GM23338 (cell line): ENCODE data around the gene SBF2. TPM values are rescaled to one million over a fixed set of nuclear protein-coding genes. Genes with fewer than 3 reads are reported as not detected.

ENCODE experiments used
- ATAC-seq: fragments of 200-7000 bp; cut with Tn5 transposase; 3 replicates; pipeline ENCODE4 v1.9.1; 2020
- DNase-seq: peaks from one replicate; pipeline ENCODE4 v3.0.0-alpha.2; 2015; ENCODE audit warnings: low spot score
- H2AFZ ChIP-seq: fragments of 200-600 bp; sonication (generic); 2 replicates; pipeline ENCODE4 v1.8.0; 2016; ENCODE audit warnings: antibody characterized with exemption, mild to moderate bottlenecking, moderate library complexity
- H3F3A ChIP-seq: fragments of 200-600 bp; sonication (generic); replicated peaks from 2 replicates; pipeline ENCODE4 v1.8.0; 2017; ENCODE audit warnings: antibody characterized with exemption, mixed run types, low read depth
- H3K27ac ChIP-seq: fragments of 200-600 bp; sonication (generic); 2 replicates; pipeline ENCODE4 v1.6.1; 2016; ENCODE audit warnings: low read depth
- H3K27me3 ChIP-seq: fragments of 200-600 bp; sonication (generic); 2 replicates; pipeline ENCODE4 v1.8.0; 2016; ENCODE audit warnings: mild to moderate bottlenecking, mixed run types, moderate library complexity; ENCODE audit not compliant: insufficient read depth
- H3K36me3 ChIP-seq: fragments of 200-600 bp; sonication (generic); 2 replicates; pipeline ENCODE4 v1.8.0; 2016; ENCODE audit warnings: mild to moderate bottlenecking; ENCODE audit not compliant: insufficient read depth
- H3K4me1 ChIP-seq: fragments of 200-600 bp; sonication (generic); 2 replicates; pipeline ENCODE4 v1.8.0; 2016; ENCODE audit warnings: mild to moderate bottlenecking, moderate library complexity; ENCODE audit not compliant: insufficient read depth
- H3K4me2 ChIP-seq: fragments of 200-600 bp; sonication (generic); 2 replicates; pipeline ENCODE4 v1.7.1; 2017; ENCODE audit warnings: mixed run types
- H3K4me3 ChIP-seq: fragments of 200-600 bp; sonication (generic); 2 replicates; pipeline ENCODE4 v1.6.1; 2016; ENCODE audit warnings: mixed run types
- H3K79me2 ChIP-seq: fragments of 200-600 bp; sonication (generic); replicated peaks from 2 replicates; pipeline ENCODE4 v1.8.0; 2017; ENCODE audit warnings: mild to moderate bottlenecking; ENCODE audit not compliant: insufficient read depth
- H3K9me2 ChIP-seq: fragments of 200-600 bp; sonication (generic); 2 replicates; pipeline ENCODE4 v1.8.0; 2017; ENCODE audit not compliant: insufficient read depth
- H4K20me1 ChIP-seq: fragments of 200-600 bp; sonication (generic); replicated peaks from 2 replicates; pipeline ENCODE4 v1.8.0; 2017; ENCODE audit warnings: mild to moderate bottlenecking; ENCODE audit not compliant: insufficient read depth
- H3K27ac Mint-ChIP-seq: 2 replicates; pipeline ENCODE4 v1.8.0; 2020; ENCODE audit warnings: inconsistent platforms, mild to moderate bottlenecking, moderate library complexity, mixed read lengths
- H3K27me3 Mint-ChIP-seq: 3 replicates; pipeline ENCODE4 v1.8.0; 2022; ENCODE audit warnings: low read depth, mild to moderate bottlenecking, moderate library complexity, mixed read lengths, inconsistent platforms; ENCODE audit not compliant: insufficient read depth, poor library complexity
- H3K36me3 Mint-ChIP-seq: 3 replicates; pipeline ENCODE4 v1.8.0; 2021; ENCODE audit warnings: low read depth, mild to moderate bottlenecking, inconsistent platforms, moderate library complexity, mixed read lengths
- H3K4me1 Mint-ChIP-seq: 3 replicates; pipeline ENCODE4 v1.8.0; 2020; ENCODE audit warnings: mild to moderate bottlenecking, inconsistent platforms, mixed read lengths
- H3K4me3 Mint-ChIP-seq: 3 replicates; pipeline ENCODE4 v1.8.0; 2021; ENCODE audit warnings: moderate library complexity, mild to moderate bottlenecking, inconsistent platforms, mixed read lengths
- H3K9me3 Mint-ChIP-seq: 3 replicates; pipeline ENCODE4 v1.8.0; 2020; ENCODE audit warnings: moderate library complexity, mild to moderate bottlenecking, inconsistent platforms, mixed read lengths
- CREB1 ChIP-seq: fragments of 250-450 bp; sonication (Bioruptor Pico); IDR thresholded peaks from 2 replicates; pipeline ENCODE4 v1.5.0; 2020; ENCODE audit warnings: low read depth, mild to moderate bottlenecking, moderate library complexity
- EZH2 ChIP-seq: fragments of 200-600 bp; sonication (generic); IDR thresholded peaks from one replicate; pipeline ENCODE4 v1.8.0; 2017; ENCODE audit warnings: antibody characterized with exemption, mild to moderate bottlenecking, low read depth; ENCODE audit not compliant: unreplicated experiment
- EZH2phosphoT487 ChIP-seq: fragments of 200-600 bp; sonication (generic); IDR thresholded peaks from one replicate; pipeline ENCODE4 v1.8.1; 2018; ENCODE audit warnings: antibody characterized with exemption; ENCODE audit not compliant: unreplicated experiment
- JUNB ChIP-seq: IDR thresholded peaks from one replicate; pipeline ENCODE4 v1.6.1; 2016; ENCODE audit warnings: antibody characterized with exemption; ENCODE audit not compliant: unreplicated experiment
- NANOG ChIP-seq: IDR thresholded peaks from 2 replicates; pipeline ENCODE4 v1.6.1; 2016; ENCODE audit warnings: antibody characterized with exemption, borderline replicate concordance
- POLR2AphosphoS5 ChIP-seq: IDR thresholded peaks from 2 replicates; pipeline ENCODE4 v1.6.1; 2016; ENCODE audit warnings: antibody characterized with exemption, low read depth
- STAT1 ChIP-seq: IDR thresholded peaks from one replicate; pipeline ENCODE4 v1.6.1; 2016; ENCODE audit warnings: antibody characterized with exemption; ENCODE audit not compliant: unreplicated experiment
- ZNF114 ChIP-seq: fragments of 250-450 bp; sonication (Bioruptor Pico); IDR thresholded peaks from 2 replicates; pipeline ENCODE4 v1.5.0; 2020; ENCODE audit warnings: mild to moderate bottlenecking, moderate library complexity
- ZNF331 ChIP-seq: fragments of 250-450 bp; sonication (Bioruptor Pico); IDR thresholded peaks from 2 replicates; pipeline ENCODE4 v1.5.0; 2020; ENCODE audit warnings: low read depth, mild to moderate bottlenecking, moderate library complexity
- polyA plus RNA-seq: library from polyadenylated mRNA; unstranded; fragments of >200 nt; fragmentation: Nextera tagmentation; extraction: Ambion mirVana; gene quantifications from 2 replicates; pipeline ENCODE4 v1.2.1, GENCODE V29; 2016
- total RNA-seq: library from RNA; depleted of rRNA; stranded (reverse); fragments of >200 nt; shearing (Covaris generic); gene quantifications from 2 replicates; pipeline ENCODE4 v1.2.3, GENCODE V29; 2014
- TF ChIP-seq, protein P1 (sequence below), 2 experiments: fragments of 200-600 bp in 1 of 2; sonication (generic) in 1 of 2; conservative IDR thresholded peaks; 2 replicates each; pipeline versions ENCODE4 v1.5.1 to v1.6.1; 2016 to 2017; ENCODE audit warnings: antibody characterized with exemption in 2 of 2, low read depth in 2 of 2, mild to moderate bottlenecking in 2 of 2, moderate library complexity in 1 of 2
- TF ChIP-seq, protein P2 (sequence below): fragments of 250-450 bp; sonication (Bioruptor Pico); IDR thresholded peaks from 2 replicates; pipeline ENCODE4 v1.5.0; 2020; ENCODE audit warnings: mild to moderate bottlenecking, moderate library complexity
- TF ChIP-seq, protein P3 (sequence below): IDR thresholded peaks from one replicate; pipeline ENCODE4 v1.6.1; 2018; ENCODE audit warnings: antibody characterized with exemption; ENCODE audit not compliant: unreplicated experiment
- TF ChIP-seq, protein P4 (sequence below): IDR thresholded peaks from 2 replicates; pipeline ENCODE4 v1.6.1; 2016; ENCODE audit warnings: antibody characterized with exemption

The SBF2 gene
- total and polyA plus RNA-seq, 2 experiments from 2014 or later: 25.6 to 53.5 TPM

DNA sequence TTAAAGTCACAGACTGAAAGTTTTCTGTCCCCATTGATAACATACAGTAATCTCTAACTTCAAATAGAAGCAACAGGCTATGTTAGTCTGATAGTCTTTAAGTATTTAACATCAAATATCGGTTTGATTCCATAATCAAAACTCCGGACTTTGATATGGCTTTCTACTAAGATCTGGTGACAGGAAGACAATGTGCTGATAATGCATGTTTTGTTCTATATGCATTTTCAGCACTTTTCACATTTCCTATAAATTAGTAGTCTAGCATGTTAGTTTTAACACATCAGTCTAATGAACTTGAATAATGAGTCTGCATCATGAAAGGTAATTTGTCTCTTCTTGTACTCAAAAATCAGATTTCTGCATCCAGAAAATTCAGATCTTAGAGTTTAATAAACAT lies 252.7 kb downstream of the SBF2 start:
- Histone ChIP-seq H2AFZ (no peak overlapping the region), H3K4me2 (no peak overlapping the region), H3F3A (no peaks in the 10 kb centered on the region), H3K36me3 (peaks cover 16% of the 10 kb centered on the region; the same call in 1 of the 2 replicates), H3K27me3 (no peaks in the 10 kb centered on the region), H3K79me2 (0 out of 2 replicates have a peak, but pooled peaks cover 6% of the 10 kb centered on the region), H4K20me1 (no peaks in the 10 kb centered on the region), H3K4me3 (no peak overlapping the region), H3K4me1 (no peaks in the 10 kb centered on the region), H3K27ac (no peak overlapping the region), H3K9me2 (no peaks in the 10 kb centered on the region)
- Mint-ChIP-seq H3K36me3 (peaks cover 36% of the 10 kb centered on the region), H3K9me3 (peaks cover 31% of the 10 kb centered on the region), H3K27me3 (no peaks in the 10 kb centered on the region), H3K4me3 (no peak overlapping the region), H3K4me1 (peaks cover 3% of the 10 kb centered on the region; the same call in 1 of the 3 replicates), H3K27ac (no peak overlapping the region)
- TF ChIP-seq STAT1 (no peak), EZH2 (no peak), NANOG (no peak), ZNF114 (CRISPR knock-in tag) (no peak), EZH2phosphoT487 (no peak), POLR2AphosphoS5 (no peak), CREB1 (CRISPR knock-in tag) (no peak), JUNB (no peak), ZNF331 (no peak)
- TF ChIP-seq, protein P1, sequence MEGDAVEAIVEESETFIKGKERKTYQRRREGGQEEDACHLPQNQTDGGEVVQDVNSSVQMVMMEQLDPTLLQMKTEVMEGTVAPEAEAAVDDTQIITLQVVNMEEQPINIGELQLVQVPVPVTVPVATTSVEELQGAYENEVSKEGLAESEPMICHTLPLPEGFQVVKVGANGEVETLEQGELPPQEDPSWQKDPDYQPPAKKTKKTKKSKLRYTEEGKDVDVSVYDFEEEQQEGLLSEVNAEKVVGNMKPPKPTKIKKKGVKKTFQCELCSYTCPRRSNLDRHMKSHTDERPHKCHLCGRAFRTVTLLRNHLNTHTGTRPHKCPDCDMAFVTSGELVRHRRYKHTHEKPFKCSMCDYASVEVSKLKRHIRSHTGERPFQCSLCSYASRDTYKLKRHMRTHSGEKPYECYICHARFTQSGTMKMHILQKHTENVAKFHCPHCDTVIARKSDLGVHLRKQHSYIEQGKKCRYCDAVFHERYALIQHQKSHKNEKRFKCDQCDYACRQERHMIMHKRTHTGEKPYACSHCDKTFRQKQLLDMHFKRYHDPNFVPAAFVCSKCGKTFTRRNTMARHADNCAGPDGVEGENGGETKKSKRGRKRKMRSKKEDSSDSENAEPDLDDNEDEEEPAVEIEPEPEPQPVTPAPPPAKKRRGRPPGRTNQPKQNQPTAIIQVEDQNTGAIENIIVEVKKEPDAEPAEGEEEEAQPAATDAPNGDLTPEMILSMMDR (conservative IDR thresholded peaks at IDR 0.05; ENCODE audit: low read depth in 2 of 2): no peak
- TF ChIP-seq, protein P2, sequence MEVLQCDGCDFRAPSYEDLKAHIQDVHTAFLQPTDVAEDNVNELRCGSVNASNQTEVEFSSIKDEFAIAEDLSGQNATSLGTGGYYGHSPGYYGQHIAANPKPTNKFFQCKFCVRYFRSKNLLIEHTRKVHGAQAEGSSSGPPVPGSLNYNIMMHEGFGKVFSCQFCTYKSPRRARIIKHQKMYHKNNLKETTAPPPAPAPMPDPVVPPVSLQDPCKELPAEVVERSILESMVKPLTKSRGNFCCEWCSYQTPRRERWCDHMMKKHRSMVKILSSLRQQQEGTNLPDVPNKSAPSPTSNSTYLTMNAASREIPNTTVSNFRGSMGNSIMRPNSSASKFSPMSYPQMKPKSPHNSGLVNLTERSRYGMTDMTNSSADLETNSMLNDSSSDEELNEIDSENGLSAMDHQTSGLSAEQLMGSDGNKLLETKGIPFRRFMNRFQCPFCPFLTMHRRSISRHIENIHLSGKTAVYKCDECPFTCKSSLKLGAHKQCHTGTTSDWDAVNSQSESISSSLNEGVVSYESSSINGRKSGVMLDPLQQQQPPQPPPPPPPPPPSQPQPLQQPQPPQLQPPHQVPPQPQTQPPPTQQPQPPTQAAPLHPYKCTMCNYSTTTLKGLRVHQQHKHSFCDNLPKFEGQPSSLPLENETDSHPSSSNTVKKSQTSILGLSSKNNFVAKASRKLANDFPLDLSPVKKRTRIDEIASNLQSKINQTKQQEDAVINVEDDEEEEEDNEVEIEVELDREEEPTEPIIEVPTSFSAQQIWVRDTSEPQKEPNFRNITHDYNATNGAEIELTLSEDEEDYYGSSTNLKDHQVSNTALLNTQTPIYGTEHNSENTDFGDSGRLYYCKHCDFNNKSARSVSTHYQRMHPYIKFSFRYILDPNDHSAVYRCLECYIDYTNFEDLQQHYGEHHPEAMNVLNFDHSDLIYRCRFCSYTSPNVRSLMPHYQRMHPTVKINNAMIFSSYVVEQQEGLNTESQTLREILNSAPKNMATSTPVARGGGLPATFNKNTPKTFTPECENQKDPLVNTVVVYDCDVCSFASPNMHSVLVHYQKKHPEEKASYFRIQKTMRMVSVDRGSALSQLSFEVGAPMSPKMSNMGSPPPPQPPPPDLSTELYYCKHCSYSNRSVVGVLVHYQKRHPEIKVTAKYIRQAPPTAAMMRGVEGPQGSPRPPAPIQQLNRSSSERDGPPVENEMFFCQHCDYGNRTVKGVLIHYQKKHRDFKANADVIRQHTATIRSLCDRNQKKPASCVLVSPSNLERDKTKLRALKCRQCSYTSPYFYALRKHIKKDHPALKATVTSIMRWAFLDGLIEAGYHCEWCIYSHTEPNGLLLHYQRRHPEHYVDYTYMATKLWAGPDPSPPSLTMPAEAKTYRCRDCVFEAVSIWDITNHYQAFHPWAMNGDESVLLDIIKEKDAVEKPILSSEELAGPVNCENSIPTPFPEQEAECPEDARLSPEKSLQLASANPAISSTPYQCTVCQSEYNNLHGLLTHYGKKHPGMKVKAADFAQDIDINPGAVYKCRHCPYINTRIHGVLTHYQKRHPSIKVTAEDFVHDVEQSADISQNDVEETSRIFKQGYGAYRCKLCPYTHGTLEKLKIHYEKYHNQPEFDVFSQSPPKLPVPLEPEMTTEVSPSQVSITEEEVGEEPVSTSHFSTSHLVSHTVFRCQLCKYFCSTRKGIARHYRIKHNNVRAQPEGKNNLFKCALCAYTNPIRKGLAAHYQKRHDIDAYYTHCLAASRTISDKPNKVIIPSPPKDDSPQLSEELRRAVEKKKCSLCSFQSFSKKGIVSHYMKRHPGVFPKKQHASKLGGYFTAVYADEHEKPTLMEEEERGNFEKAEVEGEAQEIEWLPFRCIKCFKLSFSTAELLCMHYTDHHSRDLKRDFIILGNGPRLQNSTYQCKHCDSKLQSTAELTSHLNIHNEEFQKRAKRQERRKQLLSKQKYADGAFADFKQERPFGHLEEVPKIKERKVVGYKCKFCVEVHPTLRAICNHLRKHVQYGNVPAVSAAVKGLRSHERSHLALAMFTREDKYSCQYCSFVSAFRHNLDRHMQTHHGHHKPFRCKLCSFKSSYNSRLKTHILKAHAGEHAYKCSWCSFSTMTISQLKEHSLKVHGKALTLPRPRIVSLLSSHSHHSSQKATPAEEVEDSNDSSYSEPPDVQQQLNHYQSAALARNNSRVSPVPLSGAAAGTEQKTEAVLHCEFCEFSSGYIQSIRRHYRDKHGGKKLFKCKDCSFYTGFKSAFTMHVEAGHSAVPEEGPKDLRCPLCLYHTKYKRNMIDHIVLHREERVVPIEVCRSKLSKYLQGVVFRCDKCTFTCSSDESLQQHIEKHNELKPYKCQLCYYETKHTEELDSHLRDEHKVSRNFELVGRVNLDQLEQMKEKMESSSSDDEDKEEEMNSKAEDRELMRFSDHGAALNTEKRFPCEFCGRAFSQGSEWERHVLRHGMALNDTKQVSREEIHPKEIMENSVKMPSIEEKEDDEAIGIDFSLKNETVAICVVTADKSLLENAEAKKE: no peak
- TF ChIP-seq, protein P3, sequence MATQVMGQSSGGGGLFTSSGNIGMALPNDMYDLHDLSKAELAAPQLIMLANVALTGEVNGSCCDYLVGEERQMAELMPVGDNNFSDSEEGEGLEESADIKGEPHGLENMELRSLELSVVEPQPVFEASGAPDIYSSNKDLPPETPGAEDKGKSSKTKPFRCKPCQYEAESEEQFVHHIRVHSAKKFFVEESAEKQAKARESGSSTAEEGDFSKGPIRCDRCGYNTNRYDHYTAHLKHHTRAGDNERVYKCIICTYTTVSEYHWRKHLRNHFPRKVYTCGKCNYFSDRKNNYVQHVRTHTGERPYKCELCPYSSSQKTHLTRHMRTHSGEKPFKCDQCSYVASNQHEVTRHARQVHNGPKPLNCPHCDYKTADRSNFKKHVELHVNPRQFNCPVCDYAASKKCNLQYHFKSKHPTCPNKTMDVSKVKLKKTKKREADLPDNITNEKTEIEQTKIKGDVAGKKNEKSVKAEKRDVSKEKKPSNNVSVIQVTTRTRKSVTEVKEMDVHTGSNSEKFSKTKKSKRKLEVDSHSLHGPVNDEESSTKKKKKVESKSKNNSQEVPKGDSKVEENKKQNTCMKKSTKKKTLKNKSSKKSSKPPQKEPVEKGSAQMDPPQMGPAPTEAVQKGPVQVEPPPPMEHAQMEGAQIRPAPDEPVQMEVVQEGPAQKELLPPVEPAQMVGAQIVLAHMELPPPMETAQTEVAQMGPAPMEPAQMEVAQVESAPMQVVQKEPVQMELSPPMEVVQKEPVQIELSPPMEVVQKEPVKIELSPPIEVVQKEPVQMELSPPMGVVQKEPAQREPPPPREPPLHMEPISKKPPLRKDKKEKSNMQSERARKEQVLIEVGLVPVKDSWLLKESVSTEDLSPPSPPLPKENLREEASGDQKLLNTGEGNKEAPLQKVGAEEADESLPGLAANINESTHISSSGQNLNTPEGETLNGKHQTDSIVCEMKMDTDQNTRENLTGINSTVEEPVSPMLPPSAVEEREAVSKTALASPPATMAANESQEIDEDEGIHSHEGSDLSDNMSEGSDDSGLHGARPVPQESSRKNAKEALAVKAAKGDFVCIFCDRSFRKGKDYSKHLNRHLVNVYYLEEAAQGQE: no peak
- TF ChIP-seq, protein P4, sequence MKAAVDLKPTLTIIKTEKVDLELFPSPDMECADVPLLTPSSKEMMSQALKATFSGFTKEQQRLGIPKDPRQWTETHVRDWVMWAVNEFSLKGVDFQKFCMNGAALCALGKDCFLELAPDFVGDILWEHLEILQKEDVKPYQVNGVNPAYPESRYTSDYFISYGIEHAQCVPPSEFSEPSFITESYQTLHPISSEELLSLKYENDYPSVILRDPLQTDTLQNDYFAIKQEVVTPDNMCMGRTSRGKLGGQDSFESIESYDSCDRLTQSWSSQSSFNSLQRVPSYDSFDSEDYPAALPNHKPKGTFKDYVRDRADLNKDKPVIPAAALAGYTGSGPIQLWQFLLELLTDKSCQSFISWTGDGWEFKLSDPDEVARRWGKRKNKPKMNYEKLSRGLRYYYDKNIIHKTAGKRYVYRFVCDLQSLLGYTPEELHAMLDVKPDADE: no peak
- DNase-seq (no peak), ATAC-seq (no peak)
